Stimulated activated CD4-positive, alpha-beta T cell treated with anti-CD3 and anti-CD28 coated beads, Interleukin-15, amount 100 ng/mL, for 24 hours (primary cell): ENCODE results near the gene SWI5.

Experiments used
- DNase-seq: peaks from one replicate; pipeline ENCODE4 v3.0.0-alpha.2; 2020

The SWI5 gene

DNA sequence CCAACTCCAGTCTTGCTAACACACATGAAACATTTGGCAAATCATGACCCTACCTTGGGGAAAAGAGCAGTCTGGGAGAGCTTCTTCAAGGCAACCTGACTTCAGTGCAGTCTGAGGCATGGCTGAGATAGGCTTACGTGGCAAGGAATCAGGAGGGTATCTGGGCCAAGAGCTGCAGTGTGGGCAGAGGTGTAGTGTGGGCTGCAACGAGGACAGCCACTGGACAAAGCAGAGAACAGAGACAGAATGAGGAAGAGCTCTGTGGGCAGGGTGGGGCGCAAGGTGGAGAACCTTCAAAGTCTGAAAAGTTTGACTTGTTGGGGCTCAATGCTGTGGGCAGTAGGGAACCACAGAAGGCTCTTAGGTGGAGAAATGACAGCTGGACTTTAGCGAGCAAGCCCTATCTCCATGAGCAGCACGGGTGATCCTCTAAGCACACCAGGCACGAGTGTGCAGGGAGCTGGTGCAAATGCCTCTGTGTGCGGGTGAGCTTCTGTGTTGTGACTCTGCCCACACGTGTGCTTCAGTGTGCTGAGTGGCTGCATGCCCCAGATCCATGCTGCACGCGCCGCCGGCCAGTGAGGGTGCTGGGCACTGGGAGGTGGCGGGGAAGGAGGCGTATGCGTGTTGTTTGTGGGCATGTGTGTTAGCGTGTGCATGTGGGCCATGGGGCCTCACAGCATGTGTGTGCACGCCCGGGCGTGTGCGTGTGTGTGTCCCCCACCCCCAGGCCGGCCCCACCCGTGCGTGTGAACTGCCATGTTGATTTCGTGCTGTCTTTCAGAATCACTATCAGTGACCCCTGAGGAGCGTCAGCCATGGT lies 23.5 kb upstream of the SWI5 start:
- DNase-seq, result no peak

DNA sequence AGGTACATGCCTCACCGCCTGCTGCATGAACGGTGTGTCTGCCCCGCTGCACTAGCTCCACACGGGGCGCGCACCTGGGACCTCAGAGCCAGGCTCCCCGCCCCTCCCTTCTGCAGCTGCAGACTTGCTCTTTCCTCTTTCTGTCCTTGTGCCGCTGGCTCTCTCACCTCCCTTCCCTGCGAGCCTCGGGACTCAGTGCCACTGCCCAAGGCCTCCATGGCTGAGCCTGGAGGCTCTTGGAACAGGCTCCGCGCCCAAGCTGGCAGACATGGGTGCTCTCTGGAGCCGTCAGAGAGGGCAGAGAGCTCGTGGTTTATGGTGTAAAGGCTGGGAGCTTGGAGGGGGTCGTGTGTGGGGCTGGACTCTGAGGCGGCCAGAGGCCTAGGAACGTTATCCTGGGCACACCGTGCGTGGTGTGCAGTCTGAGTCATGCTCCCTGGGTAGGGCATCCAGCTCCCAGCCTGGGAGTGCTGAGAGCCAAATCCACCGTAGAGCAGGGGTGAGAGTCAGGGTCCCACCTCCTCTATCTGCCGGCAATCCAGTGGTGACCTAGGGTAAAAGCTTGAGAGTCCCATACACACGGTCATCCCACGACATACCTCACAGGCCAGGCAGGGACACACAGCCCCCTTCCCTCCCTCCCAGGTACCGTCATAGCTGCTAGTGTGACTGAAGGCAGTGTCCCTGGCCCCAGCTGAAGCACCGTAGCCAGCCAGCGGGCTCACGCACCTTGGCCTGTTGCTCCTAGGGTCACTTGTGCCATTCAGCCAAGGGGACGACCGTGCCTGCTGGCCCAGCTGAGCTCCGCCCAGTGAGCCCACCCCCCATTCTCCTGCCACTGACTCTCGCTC lies 22.7 kb upstream of the SWI5 start:
- DNase-seq, result no peak

DNA sequence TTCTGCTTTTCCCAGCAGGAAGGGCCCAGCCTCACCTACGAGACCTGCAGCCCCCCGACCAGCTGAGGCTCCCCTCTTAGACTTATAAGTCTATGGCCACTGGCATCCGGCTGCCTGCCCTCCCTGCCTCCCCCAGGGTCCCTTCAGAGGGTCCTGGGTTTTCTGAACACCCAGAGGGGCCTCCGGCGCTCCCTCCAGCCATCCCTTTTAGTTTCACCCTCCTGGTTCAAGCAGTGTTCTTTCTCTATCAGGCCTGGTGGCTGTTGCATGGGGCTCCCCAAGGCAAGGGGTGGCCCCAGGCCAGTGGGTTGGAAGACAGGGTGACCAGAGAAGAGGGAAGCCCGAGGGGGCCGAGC lies 22.1 kb upstream of the SWI5 start:
- no peak for DNase-seq

GRCh38 chr9:128254362-128254761 lies 21.7 kb upstream of the SWI5 start:
- no peak for DNase-seq

- DNase-seq, result peak; percentile 71
These were observed 21.0 kb upstream of the SWI5 start for GRCh38 chr9:128254855-128255759.

DNA sequence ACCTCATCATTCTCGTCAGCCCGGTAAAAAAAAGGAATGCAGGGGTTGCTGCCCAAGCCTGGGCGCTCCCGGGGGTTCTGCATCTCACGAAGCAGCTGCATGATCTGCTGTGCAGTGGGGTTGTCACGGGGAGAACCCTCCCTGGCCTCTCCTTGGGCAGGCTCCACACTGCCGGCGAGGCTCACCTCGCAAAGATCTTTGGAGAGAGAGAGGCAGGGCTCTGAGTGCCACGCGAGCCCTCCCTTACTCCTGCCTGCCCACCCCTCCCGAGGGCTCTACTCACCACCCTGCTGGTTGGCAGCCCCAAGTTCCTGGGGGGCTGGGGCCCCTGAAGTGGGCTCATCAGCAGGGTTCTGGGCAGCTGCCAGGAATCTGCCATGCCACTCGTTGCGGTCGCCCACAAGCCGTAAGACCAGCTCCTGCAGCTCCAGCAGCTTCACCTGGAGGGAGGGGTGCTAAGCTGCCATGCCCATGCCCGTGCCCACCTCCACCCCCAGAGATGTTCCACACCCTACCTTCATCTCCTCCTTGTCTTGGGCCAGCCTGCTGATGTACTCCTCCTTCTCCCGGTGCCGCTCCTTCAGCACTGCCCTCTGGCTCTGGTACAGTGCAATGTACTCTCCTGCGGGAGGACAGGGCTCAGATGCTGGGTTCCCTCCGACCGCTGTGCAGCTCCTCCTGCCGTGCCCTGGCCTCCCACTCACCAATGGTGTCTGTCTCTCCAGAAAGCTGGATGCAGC lies 18.8 kb upstream of the SWI5 start:
- no peak for DNase-seq

DNA sequence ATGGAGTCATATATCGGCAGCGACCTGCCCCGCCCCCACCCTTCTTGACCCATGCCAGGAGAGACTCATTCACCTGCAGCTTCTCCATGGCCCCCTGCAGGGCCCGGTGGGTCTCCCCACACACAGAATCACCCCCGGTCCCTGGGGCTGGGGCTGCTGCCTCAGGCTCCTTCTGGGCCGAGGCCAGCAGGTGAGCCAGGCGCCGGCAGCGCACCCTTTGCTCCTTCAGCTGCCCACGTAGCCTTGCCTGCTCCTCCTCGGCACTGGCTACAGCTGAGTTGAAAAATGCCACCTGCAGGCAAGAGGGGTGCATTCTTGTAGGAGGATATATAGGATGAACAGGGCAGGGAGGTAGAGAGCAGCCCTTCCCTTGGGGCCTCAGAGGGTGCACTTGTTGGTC lies 18.2 kb upstream of the SWI5 start:
- no peak for DNase-seq

GRCh38 chr9:128258326-128258725 lies 17.8 kb upstream of the SWI5 start:
- DNase-seq, result no peak

DNA sequence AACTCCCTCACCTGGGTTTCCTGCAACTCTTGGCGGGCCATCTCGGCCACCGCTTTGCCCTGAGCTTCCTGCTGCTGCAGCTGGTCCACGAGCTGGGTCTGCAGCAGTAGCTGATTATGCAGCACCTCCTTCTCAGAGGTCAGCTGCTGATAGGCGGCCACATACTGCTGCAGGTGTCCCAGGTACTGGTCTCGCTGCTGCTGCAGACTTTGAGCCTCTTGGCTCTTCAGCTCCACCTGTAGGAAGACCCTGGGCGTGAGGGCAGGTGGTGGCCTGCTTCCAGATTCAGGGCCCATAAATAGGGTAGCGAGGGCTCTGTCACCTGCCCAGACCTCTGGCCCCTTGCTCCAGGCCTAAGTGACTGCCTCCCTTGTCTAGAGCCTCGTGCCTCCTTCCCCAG lies 16.9 kb upstream of the SWI5 start:
- DNase-seq, result no peak

- no peak for DNase-seq
These were observed 15.7 kb upstream of the SWI5 start for GRCh38 chr9:128260340-128260739.

DNA sequence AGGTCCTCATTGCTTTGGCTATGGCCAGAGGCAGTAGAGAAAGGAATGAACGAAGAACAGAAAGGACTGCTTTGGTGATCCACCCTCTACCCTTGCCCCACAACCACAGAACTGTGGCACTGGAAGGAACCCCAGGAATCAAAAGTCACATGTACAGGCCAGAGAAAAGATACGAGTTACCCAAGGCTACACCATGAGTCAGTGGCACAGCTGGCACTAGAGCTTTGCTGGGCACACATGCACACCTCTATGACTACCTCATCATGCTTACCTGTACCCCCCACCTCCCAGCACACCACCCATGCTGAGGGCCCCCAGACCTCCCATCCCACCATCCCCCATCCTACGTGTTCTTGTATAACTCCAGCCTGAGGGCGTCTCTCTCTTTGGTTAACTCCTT lies 13.4 kb upstream of the SWI5 start:
- DNase-seq, result no peak

DNA sequence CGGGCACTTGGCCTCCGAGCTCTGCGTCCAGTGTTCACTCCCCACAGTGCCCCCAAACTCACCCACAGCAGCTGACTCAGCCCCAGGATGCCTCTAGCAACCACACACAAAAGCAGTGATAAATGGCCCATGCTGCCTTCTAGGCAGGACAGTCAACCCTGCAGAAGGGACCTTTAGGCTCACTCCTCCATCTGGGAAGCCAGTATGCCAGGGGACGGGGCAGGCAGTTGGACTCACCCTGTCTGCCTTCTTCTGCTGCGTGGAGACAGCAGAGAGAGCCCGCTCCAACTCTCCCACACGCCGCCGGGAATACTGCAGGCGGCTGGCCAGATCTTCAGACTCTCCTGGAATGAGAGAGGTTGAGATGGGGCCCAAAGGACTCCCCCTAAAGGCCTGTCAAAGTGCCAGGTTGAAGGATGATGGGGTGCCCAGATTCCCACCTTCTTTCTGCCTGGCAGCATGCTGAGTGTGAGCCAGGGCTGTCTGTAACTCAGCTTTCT lies 10.7 kb upstream of the SWI5 start:
- no peak for DNase-seq

DNA sequence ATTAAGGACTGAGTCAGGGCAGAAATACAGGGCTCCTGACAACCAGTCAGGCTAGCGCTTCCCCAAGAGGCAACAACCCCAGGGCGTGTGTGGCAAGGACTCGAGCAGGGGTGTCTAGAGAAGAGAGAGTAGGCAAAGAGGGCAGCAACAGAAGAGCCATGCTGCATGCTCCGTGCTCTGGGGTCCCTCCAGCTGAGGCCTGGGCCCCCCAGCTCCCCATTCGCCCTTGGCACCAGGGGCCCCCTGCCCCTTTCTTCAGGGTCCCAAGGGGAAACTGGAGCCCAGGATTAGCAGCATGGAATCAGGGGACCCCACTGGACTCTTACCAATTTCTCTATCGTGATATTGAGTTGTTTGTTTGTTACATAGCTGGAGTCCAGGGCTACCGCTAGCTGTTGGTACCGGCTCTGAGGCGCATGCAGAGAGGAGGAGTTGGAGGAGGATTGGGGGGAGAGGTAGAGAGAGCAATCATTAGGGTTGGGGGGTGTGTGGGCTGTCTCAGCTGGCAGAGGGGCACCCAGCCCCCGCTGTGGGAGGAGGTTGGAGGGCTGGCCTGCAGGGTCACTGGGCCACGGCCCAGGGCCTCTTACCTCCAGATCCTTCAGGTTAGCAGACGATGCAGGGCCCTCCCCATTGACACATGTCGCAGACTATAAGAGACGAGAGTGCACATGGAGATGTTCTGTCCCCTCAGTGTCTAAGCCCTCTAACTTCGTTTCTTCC lies 9.0 kb upstream of the SWI5 start:
- no peak for DNase-seq

GRCh38 chr9:128271112-128271511 lies 5.0 kb upstream of the SWI5 start:
- DNase-seq, result no peak

- DNase-seq, result no peak
These were observed 4.6 kb upstream of the SWI5 start for GRCh38 chr9:128271512-128271911.

DNA sequence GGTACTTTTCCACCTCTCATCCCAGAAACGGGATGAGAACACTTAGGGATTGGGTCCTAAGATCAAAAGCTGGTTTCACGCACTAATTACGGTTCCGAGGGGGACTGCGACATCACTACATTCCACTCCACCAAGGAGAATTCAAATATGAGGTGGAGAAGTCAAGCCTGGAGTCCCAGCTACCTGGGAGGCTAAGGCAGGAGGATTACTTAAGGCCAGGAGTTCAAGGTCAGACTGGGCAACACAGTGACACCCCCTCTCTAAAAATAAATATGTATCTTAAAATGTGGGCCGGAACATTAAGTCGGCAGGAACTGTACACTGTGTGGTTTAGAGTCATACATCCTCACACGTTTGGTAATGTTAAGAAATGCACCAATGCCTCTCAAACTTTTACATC lies 1.8 kb upstream of the SWI5 start:
- no peak for DNase-seq

DNA sequence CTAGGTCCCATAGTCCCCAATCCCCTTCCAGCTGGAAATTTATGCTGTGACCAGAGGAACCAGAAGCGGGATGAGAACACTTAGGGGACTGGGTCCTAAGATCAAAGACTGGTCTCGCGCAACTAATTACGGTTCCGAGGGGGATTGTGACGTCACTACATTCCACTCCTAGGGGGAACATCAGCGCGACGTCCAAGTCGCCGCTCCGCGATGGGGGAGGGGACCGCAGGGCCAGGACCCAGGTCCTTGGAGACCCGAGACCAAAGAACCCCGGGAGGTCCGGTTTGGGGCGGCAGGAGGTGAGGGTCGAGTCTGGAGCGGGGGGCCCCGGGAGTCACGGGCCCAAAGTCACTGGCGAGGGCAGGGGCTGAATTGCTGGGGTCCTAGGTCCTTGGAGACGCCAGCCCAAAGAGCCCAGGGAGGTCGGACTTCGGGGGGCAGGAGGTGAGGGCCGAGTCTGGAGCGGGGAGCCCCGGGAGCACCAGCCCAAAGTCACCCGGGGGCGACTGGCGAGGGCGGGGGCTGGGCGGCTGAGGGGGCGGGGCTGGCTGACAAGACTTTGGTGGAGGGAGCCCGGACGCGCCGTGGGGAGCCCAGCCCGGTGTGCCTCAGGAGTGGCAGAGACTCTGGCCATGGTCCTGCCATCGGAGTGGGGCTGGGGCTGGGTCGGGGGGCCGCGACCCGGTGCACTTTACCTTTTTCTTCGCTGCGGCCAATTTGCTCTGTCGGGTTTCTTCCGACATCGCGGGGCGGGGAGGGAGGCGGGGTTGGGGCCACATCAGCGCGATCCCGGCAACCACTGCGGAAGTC lies 673 bp upstream of the SWI5 start, which contains the start of gene GOLGA2:
Gene GOLGA2, minus strand, starts transcription at position 810 of the 810 bp plus-strand sequence. Its CDS starts 31 bp downstream, at position 779.
- peak; percentile 21 for DNase-seq

DNA sequence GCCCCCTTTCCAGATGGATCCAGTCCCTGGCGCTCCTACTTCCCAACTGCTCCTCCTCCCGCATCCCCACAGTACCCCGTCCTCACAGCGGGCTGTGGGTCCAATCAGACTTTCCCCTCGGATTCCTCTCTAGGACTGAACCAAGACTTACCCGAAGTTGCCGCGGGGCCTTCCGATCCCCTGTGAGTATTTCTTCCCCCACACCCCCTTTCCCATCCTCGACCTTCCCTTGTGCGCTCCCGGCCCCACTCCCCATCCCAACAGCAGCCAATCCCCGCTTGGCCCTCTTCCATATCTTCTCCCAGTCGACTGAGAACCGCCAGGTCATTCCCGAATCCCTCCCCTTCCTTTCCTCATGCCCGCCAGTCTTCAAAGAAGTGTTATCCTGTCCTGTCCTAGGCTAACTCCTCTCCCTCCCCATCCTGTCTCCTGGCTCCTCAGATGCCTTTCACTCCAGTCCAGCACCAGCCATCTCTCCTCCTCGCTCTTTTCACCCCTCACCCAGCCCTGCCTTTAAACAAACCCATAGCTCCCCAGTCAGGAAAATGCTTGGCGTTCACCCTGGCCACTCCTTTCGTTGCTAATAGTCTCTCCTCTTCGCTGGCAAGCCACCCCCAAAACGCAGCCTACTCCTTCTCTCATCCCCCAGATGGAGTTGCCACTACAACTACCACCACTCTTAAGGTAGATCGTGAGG lies 646 bp downstream of the SWI5 start:
- peak; percentile 25 for DNase-seq
